Measurements from ENCODE around the gene SLC1A7. TPM values are rescaled to one million over a fixed set of nuclear protein-coding genes. Genes with fewer than 3 reads are reported as not detected.

SLC1A7 gene
- total RNA-seq, 2 experiments from 2014 or later, result not detected

DNA sequence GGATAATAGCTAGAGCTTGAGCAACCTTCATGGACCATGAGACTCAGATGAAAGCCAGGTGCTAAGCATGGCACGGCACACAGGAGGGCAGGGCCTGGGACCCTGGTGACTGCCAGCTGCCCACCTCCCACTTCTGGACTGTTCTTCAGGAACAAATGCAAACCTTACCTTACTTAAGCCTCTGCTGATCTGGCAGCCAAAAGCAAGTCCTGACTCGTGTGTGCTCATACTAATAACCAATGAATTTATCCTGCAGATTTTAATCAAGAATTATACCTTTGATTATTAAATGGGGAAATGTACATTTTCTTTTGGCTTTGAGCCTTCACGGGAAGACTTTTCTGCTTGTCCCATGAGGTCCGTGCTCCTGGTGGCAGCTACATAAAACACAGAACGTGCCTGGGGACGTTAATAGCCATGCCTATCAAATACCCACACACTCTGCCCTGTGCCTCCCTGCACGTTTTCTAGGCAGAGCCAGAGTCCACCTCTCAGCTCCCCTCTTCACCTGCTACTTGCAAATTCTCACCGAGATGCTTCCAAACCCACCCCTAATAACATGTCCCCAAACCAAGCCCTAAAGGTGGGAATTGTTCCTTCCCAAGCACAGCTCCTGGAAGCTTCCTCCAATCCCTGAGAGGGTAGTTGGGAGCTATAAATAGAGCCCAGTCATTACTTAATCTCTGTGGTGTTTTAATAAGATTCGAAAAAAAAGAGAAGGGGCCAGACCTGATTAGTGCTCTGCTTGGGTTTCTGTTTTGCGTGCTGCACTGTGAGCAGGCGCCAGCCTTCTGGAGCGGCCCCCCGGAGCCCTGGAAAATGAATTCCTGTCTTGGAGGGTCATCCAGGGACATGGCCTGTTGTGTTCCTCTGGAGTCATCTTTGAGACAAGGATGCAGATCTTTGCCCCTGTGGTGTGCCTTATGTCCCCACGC is 33.5 kb downstream of the SLC1A7 start:
- H3K27me3 Mint-ChIP-seq, result peaks cover 9% of the 10 kb centered on the region
- POLR2A ChIA-PET, result no interaction called here
- H3K4me1 Mint-ChIP-seq (ENCODE audit: low read depth), result peaks cover 19% of the 10 kb centered on the region
- intact Hi-C loops (cut with micrococcal nuclease), result no loop called here
- CTCF ChIA-PET, result interaction anchor here (1.0 kb wide), 1 partner anchor 73 kb away, joined by 3 read pairs; no protein-coding TSS in a partner anchor
- peaks cover 2% of the 10 kb centered on the region for H3K9me3 Mint-ChIP-seq
- no peak for DNase-seq
- no peak overlapping the region for H3K27ac Mint-ChIP-seq
- H3K36me3 Mint-ChIP-seq, result no peaks in the 10 kb centered on the region
- no peak overlapping the region for H3K4me3 Mint-ChIP-seq

DNA sequence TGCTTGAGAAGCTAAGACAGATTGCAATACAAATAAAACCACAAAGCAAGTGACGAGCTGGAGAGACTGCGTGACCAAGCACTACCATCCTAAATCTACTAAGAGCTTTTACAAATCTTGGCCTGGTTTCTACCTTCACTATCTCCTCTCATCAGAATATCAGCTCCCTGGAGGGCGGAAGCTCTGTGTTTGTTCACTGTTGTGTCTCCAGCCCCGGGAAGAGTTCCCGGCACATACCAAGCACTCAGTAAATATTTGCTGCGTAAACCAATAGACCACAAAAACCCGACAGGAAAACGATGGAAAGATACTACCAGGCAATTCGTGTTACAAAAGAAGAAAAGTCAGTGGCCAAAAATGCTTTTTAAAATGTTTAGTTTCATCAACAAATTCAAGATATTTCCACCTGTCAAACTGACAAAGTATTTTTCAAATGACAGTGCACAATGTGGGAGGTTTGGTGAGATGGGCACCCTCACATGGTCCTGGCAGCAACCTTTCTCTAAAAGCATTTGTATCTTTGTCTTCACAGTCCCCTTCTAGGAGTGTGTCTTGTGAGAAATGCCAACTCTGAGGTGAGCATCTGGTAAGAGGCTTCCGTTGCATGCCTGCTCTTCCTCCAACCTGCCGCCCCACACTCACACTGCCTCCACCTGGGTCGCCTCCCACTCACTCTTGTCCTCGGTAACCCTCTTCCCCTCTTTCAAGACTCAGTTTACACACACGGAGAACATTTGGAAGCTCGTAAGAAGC is 34.7 kb downstream of the SLC1A7 start:
- H3K4me1 Mint-ChIP-seq (ENCODE audit: low read depth), result peaks cover 19% of the 10 kb centered on the region
- ChIA-PET POLR2A (no interaction called here), CTCF (no interaction called here)
- no peak for DNase-seq
- H3K27me3 Mint-ChIP-seq, result peaks cover 9% of the 10 kb centered on the region
- peaks cover 2% of the 10 kb centered on the region for H3K9me3 Mint-ChIP-seq
- intact Hi-C loops (cut with micrococcal nuclease), result no loop called here
- H3K36me3 Mint-ChIP-seq, result no peaks in the 10 kb centered on the region
- H3K4me3 Mint-ChIP-seq, result no peak overlapping the region
- H3K27ac Mint-ChIP-seq, result no peak overlapping the region

DNA sequence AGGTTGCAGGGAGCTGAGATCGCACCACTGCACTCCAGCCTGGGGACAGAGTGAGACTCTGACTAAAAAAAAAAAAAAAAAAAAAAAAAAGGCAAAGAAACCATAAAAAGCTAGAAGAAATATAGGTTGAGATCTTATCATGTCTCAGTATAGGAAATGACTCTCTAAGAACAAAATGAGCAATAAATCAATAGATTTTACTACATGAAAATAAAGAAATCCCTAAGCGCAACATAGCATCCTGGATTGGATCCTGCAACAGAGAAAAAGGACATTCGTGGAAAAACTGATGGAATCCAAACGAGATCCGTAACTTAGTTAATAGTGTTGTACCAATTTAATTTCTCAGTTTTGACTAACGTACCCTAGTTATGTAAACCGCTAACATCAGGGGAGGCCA is 35.3 kb downstream of the SLC1A7 start:
- Mint-ChIP-seq H3K4me3 (no peak overlapping the region), H3K36me3 (no peaks in the 10 kb centered on the region), H3K9me3 (no peaks in the 10 kb centered on the region), H3K4me1 (ENCODE audit: low read depth) (peaks cover 19% of the 10 kb centered on the region), H3K27me3 (peaks cover 9% of the 10 kb centered on the region), H3K27ac (no peak overlapping the region)
- POLR2A ChIA-PET, result no interaction called here
- DNase-seq, result no peak
- CTCF ChIA-PET, result no interaction called here
- intact Hi-C loops (cut with micrococcal nuclease), result no loop called here

DNA sequence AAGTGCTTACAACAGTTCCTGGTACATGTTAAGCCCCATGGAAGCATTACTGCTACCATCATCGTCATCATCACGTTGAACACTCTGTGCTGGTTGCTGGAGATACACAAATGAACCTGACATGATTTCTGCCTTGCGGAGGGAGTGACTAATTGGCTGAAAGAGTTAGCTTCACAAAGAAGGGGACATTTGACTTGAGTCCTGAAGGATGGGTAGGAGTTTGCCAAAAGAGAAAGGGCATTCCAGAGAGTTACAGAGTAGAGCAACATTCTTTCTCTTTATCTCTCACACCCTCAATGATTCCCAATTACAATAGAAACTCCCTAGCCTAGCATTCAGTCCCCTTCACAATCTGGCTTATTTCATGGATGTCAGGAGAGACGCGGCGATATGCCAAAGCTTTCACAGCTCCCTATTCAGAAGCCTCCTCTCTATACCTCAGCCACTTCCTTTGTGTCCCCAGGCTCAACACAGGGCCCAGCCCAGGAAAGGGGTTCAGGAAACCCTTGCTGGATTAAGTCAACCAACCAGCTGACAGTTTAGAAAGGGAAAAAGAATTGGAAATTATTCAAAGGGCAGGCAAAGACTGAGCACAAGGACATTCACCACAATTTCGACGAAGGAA is 38.0 kb downstream of the SLC1A7 start:
- Mint-ChIP-seq H3K4me1 (ENCODE audit: low read depth) (peaks cover 7% of the 10 kb centered on the region), H3K27ac (no peak overlapping the region), H3K9me3 (no peaks in the 10 kb centered on the region), H3K4me3 (no peak overlapping the region), H3K36me3 (no peaks in the 10 kb centered on the region), H3K27me3 (peaks cover 6% of the 10 kb centered on the region)
- CTCF ChIA-PET, result no interaction called here
- POLR2A ChIA-PET, result no interaction called here
- no peak for DNase-seq
- intact Hi-C loops (cut with micrococcal nuclease), result no loop called here

DNA sequence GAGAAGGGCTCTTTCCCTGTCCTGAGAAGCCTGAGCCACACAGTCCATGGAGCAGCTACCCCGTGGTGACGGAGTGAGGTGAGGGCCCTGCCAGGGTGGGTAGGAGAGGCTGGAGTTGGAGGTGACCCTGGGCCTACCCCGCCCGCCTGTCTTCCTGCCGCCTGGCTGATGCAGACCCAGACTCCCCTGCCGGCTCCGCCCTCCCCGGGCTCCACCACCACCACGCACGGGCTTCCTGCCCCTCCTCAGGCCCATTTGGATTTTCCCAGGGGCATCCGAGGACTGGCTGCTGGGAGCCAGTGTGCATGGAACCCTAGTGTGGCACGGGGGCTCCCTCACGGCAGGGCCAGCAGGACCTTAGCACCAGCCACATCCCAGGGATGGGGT is 47.9 kb downstream of the SLC1A7 start:
- H3K9me3 Mint-ChIP-seq, result no peaks in the 10 kb centered on the region
- H3K27ac Mint-ChIP-seq, result no peak overlapping the region
- H3K4me3 Mint-ChIP-seq, result no peak overlapping the region
- no peak for DNase-seq
- no peaks in the 10 kb centered on the region for H3K27me3 Mint-ChIP-seq
- no peaks in the 10 kb centered on the region for H3K4me1 Mint-ChIP-seq (ENCODE audit: low read depth)
- ChIA-PET CTCF (no interaction called here), POLR2A (no interaction called here)
- intact Hi-C loops (cut with micrococcal nuclease), result no loop called here
- H3K36me3 Mint-ChIP-seq, result no peaks in the 10 kb centered on the region

DNA sequence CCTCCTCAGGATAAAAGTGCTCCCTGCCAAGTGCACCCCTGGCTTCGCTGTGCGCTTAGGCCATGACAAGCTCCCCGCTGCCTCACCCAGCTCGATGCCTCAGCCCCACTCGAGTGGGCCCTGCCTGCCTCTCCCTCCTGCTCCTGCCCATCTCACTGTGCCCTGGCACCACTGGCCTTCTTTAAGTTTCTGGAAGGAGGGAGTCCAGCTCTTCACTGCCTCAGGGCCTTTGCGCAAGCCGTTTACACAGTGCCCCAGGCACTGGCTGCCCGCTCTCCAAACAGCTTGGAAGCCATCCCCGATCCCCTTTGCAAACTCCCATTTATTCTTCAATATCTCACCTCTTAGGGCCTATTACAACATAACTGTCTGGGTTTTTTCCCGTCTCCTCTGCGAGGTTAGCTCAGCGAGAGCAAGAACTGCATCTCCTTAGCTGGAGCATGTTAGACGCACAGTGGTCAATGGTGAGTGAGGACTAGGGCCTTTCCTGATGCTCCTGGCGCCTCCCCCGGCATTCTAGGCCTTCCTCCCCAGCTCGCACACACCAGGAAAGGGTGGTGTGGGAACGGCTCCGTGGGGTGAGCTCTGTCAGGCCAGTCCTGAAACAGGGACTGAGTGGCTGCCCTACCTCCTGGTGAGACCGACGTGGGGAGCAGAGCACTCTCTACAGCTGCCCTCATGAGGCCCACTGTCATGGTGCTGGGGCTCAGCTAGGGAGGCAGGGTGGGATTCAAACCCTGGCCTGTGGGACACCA is 48.5 kb downstream of the SLC1A7 start:
- Mint-ChIP-seq H3K36me3 (no peaks in the 10 kb centered on the region), H3K27ac (no peak overlapping the region), H3K9me3 (no peaks in the 10 kb centered on the region), H3K4me3 (no peak overlapping the region), H3K27me3 (no peaks in the 10 kb centered on the region), H3K4me1 (ENCODE audit: low read depth) (no peaks in the 10 kb centered on the region)
- DNase-seq, result no peak
- intact Hi-C loops (cut with micrococcal nuclease), result no loop called here
- CTCF ChIA-PET, result no interaction called here
- POLR2A ChIA-PET, result no interaction called here

DNA sequence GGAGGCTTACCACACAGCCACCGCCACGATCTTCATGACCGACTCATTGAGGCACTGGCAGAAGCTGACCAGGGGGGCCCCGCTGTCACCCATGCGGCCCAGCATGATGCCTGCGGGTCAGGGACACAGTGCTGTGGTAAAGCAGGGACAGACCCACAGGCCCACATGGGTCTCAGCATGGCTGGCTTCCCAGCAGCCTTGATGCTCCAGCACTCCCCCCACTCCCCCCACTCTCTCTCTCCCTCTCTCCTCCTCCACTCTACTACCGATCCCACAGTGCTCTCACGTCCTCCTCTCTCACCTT is 49.0 kb downstream of the SLC1A7 start:
- Mint-ChIP-seq H3K27me3 (no peaks in the 10 kb centered on the region), H3K36me3 (no peaks in the 10 kb centered on the region), H3K27ac (no peak overlapping the region), H3K9me3 (no peaks in the 10 kb centered on the region), H3K4me1 (ENCODE audit: low read depth) (no peaks in the 10 kb centered on the region), H3K4me3 (no peak overlapping the region)
- ChIA-PET CTCF (no interaction called here), POLR2A (interaction anchor here (0.5 kb wide), 1 partner anchor 665 kb away, joined by 3 read pairs; no protein-coding TSS in a partner anchor)
- intact Hi-C loops (cut with micrococcal nuclease), result no loop called here
- no peak for DNase-seq

DNA sequence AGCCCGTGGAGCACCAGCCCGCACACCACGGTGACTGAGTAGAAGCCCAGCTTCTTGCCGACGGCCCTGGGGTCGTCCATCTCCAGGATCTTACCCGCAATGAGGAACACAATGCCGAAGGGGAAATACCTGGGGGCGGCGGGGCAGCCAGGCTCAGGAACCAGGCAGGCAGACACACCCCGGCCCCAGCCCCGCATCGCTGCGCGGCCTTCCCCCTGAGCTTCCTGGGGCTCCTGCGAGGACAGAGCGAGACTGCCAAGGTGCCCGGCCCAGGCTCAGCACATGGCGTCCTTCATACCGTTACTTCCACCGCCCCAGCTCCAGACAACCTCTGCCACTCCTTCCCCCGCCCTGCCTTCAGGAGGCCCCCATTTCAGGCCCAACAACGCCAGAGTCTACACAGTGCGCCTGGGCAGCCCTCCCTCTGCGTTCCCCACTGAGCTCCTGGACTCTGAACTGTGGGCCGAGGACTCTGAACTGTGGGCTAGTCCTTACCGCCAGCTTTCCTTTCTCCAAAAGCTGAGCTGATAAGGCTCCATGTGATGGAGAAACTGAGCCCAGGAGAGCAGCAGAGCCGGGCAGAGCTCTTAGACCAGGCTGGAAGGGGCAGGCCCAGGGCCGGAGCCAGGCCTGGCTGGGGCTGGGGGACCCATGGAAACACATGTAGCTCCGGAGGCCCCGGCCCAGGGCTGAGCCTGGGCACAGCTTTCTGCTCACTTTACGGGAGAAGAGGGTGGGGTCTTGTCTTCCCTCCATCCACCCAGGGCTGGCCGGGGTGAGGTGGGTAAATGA is 49.6 kb downstream of the SLC1A7 start:
- Mint-ChIP-seq H3K4me1 (ENCODE audit: low read depth) (no peaks in the 10 kb centered on the region), H3K9me3 (no peaks in the 10 kb centered on the region), H3K36me3 (no peaks in the 10 kb centered on the region), H3K27ac (no peak overlapping the region), H3K27me3 (no peaks in the 10 kb centered on the region), H3K4me3 (no peak overlapping the region)
- POLR2A ChIA-PET, result interaction anchor here (0.5 kb wide), 1 partner anchor 664 kb away, joined by 3 read pairs; no protein-coding TSS in a partner anchor
- no peak for DNase-seq
- intact Hi-C loops (cut with micrococcal nuclease), result no loop called here
- CTCF ChIA-PET, result no interaction called here

DNA sequence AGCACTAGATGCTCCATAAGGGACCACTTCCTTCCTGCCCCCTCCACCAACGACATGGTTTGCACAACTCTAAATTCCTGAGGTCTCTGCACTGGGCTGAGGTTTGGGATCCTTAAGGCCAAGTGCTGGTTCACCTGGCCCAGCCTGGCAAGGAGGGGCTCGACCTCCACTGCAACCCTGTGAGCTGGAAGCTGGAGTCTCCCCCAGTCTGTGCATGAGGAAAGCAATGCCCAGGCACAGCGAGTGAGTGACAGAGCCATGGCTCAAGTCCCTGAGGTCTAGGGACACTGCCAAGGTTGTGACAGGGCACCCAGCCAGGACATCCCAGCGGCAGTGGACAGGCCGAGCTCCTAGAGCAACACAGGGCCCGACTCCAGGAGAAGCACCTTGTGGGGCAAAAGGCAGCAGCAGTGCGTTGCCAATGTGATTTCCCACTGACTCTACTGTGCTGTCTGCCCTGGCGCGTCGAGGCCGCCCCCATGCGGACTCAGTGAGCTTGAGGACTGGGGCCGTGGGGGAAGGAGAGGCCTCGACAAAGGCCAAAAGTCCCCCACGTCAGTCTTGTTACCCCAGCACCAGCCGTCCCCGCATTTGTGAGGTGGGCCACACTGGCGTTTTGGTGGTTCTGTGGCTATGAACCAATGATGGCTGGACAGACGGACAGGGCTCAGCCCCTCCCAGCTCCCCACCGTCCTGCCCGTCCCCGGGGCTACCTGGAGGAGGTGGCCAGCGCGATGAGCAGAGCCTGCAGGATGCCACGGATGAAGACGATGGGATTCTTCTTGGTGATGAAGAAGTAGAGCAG is 50.4 kb downstream of the SLC1A7 start:
- Mint-ChIP-seq H3K27ac (no peak overlapping the region), H3K4me3 (no peak overlapping the region), H3K27me3 (no peaks in the 10 kb centered on the region), H3K4me1 (ENCODE audit: low read depth) (no peaks in the 10 kb centered on the region), H3K9me3 (no peaks in the 10 kb centered on the region), H3K36me3 (no peaks in the 10 kb centered on the region)
- CTCF ChIA-PET, result no interaction called here
- no peak for DNase-seq
- intact Hi-C loops (cut with micrococcal nuclease), result no loop called here
- POLR2A ChIA-PET, result no interaction called here

DNA sequence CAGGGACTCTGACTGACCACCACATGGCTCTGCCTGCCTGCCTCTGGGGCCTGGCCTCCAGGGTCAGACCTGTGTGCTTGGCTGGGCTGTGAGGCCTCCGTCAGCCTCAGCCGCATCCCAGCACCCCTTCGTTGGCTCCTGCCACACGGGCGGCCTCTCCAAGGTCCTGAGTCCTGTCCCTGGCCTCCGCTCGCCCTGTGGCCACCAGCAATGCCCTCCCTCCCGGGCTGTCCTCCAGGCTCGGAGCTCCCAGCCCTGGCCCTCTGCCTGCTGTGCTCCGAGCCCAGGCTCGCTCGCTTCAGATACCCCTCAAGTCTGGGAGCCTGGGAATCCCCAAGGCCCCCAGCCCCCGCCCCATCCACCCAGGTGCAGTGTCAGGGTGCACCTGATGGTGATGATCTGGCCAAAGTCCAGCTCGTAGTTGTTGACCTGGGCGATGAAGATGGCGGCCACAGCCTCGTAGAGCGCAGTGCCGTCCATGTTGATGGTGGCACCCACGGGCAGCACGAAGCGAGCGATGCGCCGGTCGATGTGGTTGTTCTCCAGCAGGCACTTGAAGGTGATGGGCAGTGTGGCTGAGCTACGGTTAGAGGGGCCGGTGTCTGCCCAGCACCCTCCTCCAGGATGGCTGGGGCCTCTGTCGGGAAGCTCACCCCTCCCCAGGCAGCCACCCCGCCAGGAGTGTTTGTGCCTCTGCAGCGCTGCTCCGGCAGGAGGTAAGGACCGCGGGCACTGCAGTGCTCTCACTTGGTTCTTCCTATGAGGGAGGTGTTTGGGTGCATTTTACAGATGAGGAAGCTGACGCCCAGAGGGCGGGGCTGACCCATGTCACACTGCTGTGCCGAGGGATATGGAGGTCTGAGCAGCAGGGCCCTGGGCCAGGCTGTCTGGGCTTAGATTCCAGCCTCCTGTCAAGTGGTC is 52.0 kb downstream of the SLC1A7 start:
- H3K9me3 Mint-ChIP-seq, result no peaks in the 10 kb centered on the region
- no peaks in the 10 kb centered on the region for H3K36me3 Mint-ChIP-seq
- no peak overlapping the region for H3K27ac Mint-ChIP-seq
- H3K4me3 Mint-ChIP-seq, result no peak overlapping the region
- no peaks in the 10 kb centered on the region for H3K27me3 Mint-ChIP-seq
- H3K4me1 Mint-ChIP-seq (ENCODE audit: low read depth), result no peaks in the 10 kb centered on the region
- ChIA-PET POLR2A (no interaction called here), CTCF (no interaction called here)
- intact Hi-C loops (cut with micrococcal nuclease), result no loop called here
- DNase-seq, result no peak

All from activated CD4-positive, alpha-beta memory T cell treated with anti-CD3 and anti-CD28 coated beads for 36 hours (primary cell).